Measurements from ENCODE around the gene MARCHF4.
A peak's percentile ranks its signal among the peaks of the same experiment; 100 is the strongest.
"Not testable (repeated sequence)": the region's sequence is repeated elsewhere in the genome, so short reads cannot be mapped to it uniquely, and the experiment has no call there.

The MARCHF4 gene

DNA sequence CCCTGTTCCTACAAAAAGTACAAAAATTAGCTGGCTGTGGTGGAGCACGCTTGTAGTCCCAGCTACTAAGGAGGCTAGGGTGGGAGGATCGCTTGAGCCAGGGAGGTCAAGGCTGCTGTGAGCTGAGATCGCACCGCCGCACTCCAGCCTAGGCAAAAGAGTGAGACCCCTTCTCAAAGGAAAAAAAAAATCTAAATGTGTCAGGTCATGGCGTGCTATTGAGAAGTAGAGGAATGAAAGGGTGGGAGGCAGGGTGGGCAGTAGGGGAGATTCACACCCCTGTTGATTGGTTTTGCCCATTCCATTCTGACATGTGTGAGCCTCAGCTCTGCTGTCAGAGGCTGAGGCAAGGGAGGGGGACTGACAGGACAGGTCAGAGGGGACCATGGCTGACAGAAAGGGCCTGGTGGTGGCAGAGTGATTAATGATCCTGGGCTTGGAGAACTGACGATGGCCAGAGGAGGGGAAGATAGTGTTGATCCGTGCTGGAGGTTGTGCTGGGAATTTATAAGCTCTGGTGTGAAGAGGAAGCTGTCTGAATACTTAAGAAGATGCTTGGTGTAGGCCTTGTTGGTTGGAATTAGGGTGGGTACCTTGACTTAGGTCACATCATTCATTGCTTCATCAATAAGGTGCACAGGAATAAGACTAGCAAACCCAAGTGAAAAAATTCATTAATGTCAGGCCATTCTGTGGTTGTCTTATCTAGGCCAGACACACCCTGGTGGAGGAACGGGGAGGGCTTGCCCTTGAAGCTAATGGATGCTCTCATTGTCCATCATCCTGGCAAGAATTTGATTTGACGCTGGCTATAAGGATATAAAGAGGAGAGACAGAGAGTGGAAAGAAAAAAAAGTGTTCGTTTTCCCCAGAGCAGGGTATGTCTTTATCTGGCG, 20.9 kb upstream of the MARCHF4 start:
- no peak for DNase-seq

DNA sequence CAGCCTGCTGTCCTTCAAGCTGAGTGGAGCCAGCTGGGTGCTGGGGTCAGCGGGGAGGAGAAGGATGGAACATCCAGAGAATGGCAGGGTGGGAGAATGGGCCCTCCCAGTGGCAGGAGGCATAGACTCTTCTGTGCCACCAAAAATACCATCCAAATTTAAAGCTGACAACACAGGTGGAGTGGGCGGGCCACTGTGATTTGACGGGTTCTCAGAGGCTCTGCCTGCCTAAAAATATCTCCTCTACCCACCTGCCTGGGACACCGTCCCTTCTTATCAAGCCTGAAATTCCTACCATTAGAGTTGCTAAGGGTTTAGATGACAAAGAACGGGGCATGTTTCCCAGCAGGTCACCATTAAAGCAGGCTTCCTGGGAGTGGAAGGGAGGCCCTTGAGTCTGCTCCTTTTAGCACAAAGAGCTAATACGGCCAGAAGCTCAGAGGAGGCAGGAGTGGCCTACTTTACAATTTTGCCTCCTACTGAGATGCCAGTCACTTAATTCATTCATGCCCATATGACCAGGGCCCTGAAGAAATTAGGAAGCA, 19.8 kb upstream of the MARCHF4 start:
- no peak for DNase-seq

DNA sequence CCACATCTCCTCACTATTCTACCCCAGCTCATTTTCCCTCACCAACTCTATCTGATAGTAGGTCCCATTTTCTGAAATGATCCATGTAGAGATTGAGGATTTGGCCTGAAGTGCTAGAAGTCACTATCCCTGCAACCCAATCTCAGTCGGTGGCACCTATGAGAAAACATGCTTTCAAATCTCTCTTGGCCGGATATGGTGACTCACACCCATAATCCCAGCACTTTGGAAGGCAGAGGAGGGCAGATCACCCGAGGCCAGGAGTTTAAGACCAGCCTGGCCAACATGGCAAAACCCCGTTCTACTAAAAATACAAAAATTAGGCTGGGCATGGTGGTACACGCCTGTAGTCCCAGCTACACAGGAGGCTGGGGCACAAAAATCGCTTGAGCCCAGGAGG, 19.1 kb upstream of the MARCHF4 start:
- no peak for DNase-seq

- no peak for DNase-seq
These were observed 17.3 kb upstream of the MARCHF4 start for GRCh38 chr2:216389570-216389969.

GRCh38 chr2:216388046-216388884, 16.0 kb upstream of the MARCHF4 start:
- no peak for DNase-seq

- DNase-seq: no peak
These were observed 15.0 kb upstream of the MARCHF4 start for GRCh38 chr2:216387262-216387661.

- DNase-seq: no peak
These were observed 13.2 kb upstream of the MARCHF4 start for GRCh38 chr2:216385478-216385877.

DNA sequence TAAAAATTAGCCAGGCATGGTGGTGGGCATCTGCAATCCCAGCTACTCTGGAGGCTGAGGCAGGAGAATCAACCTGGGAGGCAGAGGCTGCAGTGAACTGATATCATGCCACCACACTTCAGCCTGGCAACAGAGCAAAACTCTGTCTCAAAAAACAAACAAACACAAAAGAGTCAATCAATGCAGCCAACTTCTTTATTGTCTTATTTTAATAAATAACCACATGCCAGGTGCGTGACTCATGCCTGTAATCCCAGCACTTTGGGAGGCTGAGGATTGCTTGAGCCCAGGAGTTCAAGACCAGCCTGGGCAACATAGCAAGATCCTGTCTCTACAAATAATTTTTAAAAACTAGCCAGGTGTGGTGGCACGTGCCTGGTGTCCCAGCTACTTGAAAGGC, 12.1 kb upstream of the MARCHF4 start:
- DNase-seq: not testable (repeated sequence)

- DNase-seq: no peak
These were observed 7.7 kb upstream of the MARCHF4 start for GRCh38 chr2:216379977-216380376.

GRCh38 chr2:216375286-216375685, 3.0 kb upstream of the MARCHF4 start:
- DNase-seq: no peak

GRCh38 chr2:216373896-216374295, 1.6 kb upstream of the MARCHF4 start:
- no peak for DNase-seq

DNA sequence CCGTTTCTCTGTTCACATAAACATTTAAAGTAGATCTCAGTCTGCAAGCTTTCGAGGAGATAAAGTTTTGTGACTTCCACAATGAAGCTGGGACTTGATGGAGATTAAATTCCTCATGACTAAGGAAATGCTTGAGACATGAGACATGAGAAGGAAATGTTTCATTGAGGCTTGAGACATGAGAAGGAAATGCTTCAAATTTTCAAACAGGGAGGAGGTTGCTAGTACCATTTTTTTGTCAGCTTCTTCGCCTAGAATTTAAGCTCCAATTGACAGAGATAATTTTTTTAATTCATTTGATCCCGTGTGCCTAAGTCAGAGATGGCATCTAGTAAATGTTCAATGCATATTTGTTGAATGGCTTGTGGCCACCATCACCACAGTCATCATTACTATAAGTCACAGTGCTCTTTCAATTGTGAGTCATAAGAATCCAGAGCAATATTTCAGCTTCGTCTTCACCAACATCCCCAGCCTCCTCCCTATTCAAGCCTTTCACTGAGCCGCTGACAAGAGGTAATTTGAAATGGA, 543 bp upstream of the MARCHF4 start:
- peak in 1 of 51 donors; percentile 35 for DNase-seq

- peak in 2 of 51 donors; percentile 3 to 24 for DNase-seq
These were observed 1.1 kb downstream of the MARCHF4 start for GRCh38 chr2:216370961-216371712.

DNA sequence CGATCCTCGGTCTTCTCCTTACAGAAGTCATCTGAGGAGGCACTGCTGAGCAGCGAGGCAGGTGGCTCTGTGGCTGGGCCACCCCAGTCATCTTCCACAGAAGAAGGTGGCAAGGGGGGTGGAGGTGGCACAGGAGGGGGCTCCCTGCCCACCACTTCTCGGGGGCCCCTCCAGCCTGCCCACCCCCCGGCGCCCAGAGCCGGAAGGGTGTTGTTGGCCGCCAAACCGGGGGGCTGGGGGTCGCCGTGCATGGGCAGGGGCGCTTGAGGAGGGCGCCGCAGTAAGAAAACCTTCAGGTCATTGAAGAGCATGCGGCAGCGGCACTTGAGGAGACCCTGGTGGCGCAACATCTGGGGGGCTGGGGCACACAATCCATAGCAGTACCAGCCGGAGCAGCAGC, 2.5 kb downstream of the MARCHF4 start:
- no peak for DNase-seq

GRCh38 chr2:216366777-216367471, 5.4 kb downstream of the MARCHF4 start:
- DNase-seq: no peak

DNA sequence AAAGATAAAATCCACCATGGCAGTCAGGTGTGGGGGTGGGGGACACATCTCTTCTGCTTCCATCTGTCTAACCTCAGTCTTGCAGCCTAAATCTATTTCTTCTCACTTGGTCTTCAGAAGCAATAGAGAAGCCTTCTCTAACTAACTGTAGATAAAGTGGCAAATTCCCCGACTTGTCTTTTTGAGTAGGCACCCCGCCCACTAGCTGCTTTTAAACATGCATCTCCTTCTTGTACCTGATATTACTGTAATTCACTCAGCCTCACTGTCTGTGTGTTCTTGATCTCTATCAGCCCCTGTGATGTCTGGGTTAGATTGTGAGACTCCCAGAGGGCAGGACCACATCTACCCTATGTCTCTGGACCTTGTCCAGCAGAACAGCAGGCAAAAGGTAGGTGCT, 6.8 kb downstream of the MARCHF4 start:
- peak in 1 of 51 donors; percentile 20 for DNase-seq

DNA sequence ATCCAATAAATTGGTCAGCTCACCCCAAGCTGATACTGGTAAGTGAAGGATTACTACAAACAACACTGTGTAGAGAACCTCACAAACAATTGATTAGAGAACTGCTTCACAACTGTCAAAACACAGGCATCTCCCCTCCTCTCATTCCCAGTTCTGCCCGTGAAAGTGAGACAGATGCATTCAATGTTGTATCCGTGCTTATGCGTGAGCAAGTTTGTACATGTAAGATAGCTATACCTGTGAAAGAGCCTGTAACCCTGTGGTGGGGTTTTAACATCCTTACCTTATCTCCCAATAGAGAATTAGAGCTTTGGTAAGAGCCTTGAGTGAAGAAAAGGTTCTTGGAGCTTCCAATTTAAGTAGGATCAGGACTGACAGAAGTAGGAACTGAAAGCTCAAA, 9.1 kb downstream of the MARCHF4 start:
- no peak for DNase-seq

GRCh38 chr2:216362730-216363129, 9.6 kb downstream of the MARCHF4 start:
- no peak for DNase-seq

- no peak for DNase-seq
These were observed 16.6 kb downstream of the MARCHF4 start for GRCh38 chr2:216355711-216356110.

GRCh38 chr2:216354306-216354705, 18.0 kb downstream of the MARCHF4 start:
- DNase-seq: no peak

Measured in hypothalamus (tissue), 51 donors.